SK-N-SH (cell line): ENCODE data around the gene HPN. TPM values are rescaled to one million over a fixed set of nuclear protein-coding genes. Genes with fewer than 3 reads are reported as not detected.

Experiments
- CTCF ChIA-PET: fragments of 300-600, 350-600 bp; formaldehyde crosslinking; extraction: SDS; loops from one replicate; lab custom pipeline; 2021; lab: Yijun Ruan, JAX
- POLR2A ChIA-PET: fragments of 350-600 bp; sonication (Branson Sonifier 250); formaldehyde crosslinking; extraction: SDS; loops from one replicate; lab custom pipeline; 2020; ENCODE audit warnings: antibody characterized with exemption, inconsistent platforms; lab: Yijun Ruan, JAX
- DNase-seq: peaks from one replicate; pipeline ENCODE4 v3.0.0; 2012
- H2AFZ ChIP-seq: fragments of 200-600 bp; sonication (generic); 2 replicates; pipeline ENCODE4 v1.8.1; 2016; ENCODE audit warnings: antibody characterized with exemption, mild to moderate bottlenecking, low read depth
- H3F3A ChIP-seq: fragments of 200-600 bp; sonication (generic); replicated peaks from 2 replicates; pipeline ENCODE3; 2016; ENCODE audit warnings: antibody characterized with exemption, mild to moderate bottlenecking; ENCODE audit not compliant: insufficient read depth
- H3K27ac ChIP-seq, 2 experiments: fragments of 200-500 bp in 1 of 2; fragments of 200-600 bp in 1 of 2; sonication (Bioruptor generic) in 1 of 2; sonication (generic), shearing (Covaris generic) in 1 of 2; 2 replicates each; pipeline versions ENCODE4 v1.5.1 to v1.6.1; 2014 to 2016; ENCODE audit warnings: low read depth in 2 of 2, inconsistent platforms in 1 of 2, low read length in 1 of 2, mild to moderate bottlenecking in 1 of 2, mixed read lengths in 1 of 2
- H3K27me3 ChIP-seq: fragments of 200-600 bp; sonication (generic), shearing (Covaris generic); 2 replicates; pipeline ENCODE4 v1.6.1; 2016; ENCODE audit warnings: mixed run types; ENCODE audit not compliant: insufficient read depth
- H3K36me3 ChIP-seq, 2 experiments: fragments of 200-500 bp in 1 of 2; fragments of 200-600 bp in 1 of 2; sonication (Bioruptor generic) in 1 of 2; sonication (generic) in 1 of 2; replicated peaks in 1 of 2; 2 replicates each; pipeline versions ENCODE3 to v1.5.1; 2014 to 2016; ENCODE audit warnings: low read length in 1 of 2, mild to moderate bottlenecking in 1 of 2; ENCODE audit not compliant: insufficient read depth in 2 of 2, control insufficient read depth in 1 of 2
- H3K4me1 ChIP-seq, 2 experiments: fragments of 200-500 bp in 1 of 2; fragments of 200-600 bp in 1 of 2; sonication (Bioruptor generic) in 1 of 2; sonication (generic), shearing (Covaris generic) in 1 of 2; 2 replicates each; pipeline versions ENCODE4 v1.5.1 to v1.6.1; 2014 to 2016; ENCODE audit warnings: low read depth in 1 of 2, low read length in 1 of 2, mixed run types in 1 of 2; ENCODE audit not compliant: insufficient read depth in 2 of 2, control insufficient read depth in 1 of 2
- H3K4me2 ChIP-seq: fragments of 200-600 bp; sonication (generic), shearing (Covaris generic); 2 replicates; pipeline ENCODE4 v1.6.1; 2017; ENCODE audit warnings: mixed run types
- H3K4me3 ChIP-seq, 2 experiments: fragments of 200-500 bp in 1 of 2; fragments of 200-600 bp in 1 of 2; sonication (Bioruptor generic) in 1 of 2; sonication (generic), shearing (Covaris generic) in 1 of 2; 2 replicates each; pipeline versions ENCODE4 v1.5.1 to v1.8.1; 2014 to 2016; ENCODE audit warnings: low read depth in 2 of 2, inconsistent platforms in 1 of 2, low read length in 1 of 2, mild to moderate bottlenecking in 1 of 2, mixed read lengths in 1 of 2, moderate library complexity in 1 of 2
- H3K79me2 ChIP-seq: fragments of 200-600 bp; sonication (generic); 2 replicates; pipeline ENCODE4 v1.8.1; 2017; ENCODE audit warnings: mild to moderate bottlenecking; ENCODE audit not compliant: insufficient read depth
- H3K9ac ChIP-seq: fragments of 200-600 bp; sonication (generic); 2 replicates; pipeline ENCODE4 v1.6.1; 2017; ENCODE audit warnings: mixed run types
- H3K9me2 ChIP-seq: fragments of 200-600 bp; sonication (generic); 2 replicates; pipeline ENCODE4 v1.6.1; 2017; ENCODE audit warnings: mixed run types
- H3K9me3 ChIP-seq: fragments of 200-600 bp; sonication (generic); 2 replicates; pipeline ENCODE4 v1.6.1; 2017; ENCODE audit warnings: mixed run types, mild to moderate bottlenecking, moderate library complexity
- H4K20me1 ChIP-seq: fragments of 200-600 bp; sonication (generic); 2 replicates; pipeline ENCODE4 v1.6.1; 2017; ENCODE audit warnings: mild to moderate bottlenecking, mixed run types; ENCODE audit not compliant: insufficient read depth
- CHD2 ChIP-seq: fragments of 150-350 bp; IDR thresholded peaks from 2 replicates; pipeline ENCODE4 v1.6.1; 2018; ENCODE audit warnings: low read length; ENCODE audit not compliant: partially characterized antibody
- CTCF ChIP-seq: fragments of 200-600 bp; sonication (generic); IDR thresholded peaks from 2 replicates; pipeline ENCODE4 v1.6.1; 2017; ENCODE audit warnings: antibody characterized with exemption, mild to moderate bottlenecking, moderate library complexity
- ELF1 ChIP-seq: IDR thresholded peaks from 2 replicates; pipeline ENCODE4 v1.4.0; 2012
- FOXJ3 ChIP-seq: sonication (generic); formaldehyde crosslinking; IDR thresholded peaks from 2 replicates; pipeline ENCODE4 v1.5.1; 2020; ENCODE audit warnings: mild to moderate bottlenecking, missing genetic modification reagents
- FOXM1 ChIP-seq: IDR thresholded peaks from 2 replicates; pipeline ENCODE4 v1.4.0; 2012; ENCODE audit warnings: low read depth, mild to moderate bottlenecking
- GABPA ChIP-seq: IDR thresholded peaks from 2 replicates; pipeline ENCODE4 v1.4.0; 2012; ENCODE audit warnings: low read depth, mild to moderate bottlenecking
- GATA2 ChIP-seq: sonication (generic); formaldehyde crosslinking; IDR thresholded peaks from 2 replicates; pipeline ENCODE4 v1.5.0; 2020; ENCODE audit warnings: mild to moderate bottlenecking, missing genetic modification reagents
- JUND ChIP-seq: IDR thresholded peaks from 2 replicates; pipeline ENCODE4 v1.4.0; 2012
- MEF2A ChIP-seq: IDR thresholded peaks from 2 replicates; pipeline ENCODE4 v1.4.0; 2012; ENCODE audit warnings: low read depth, borderline replicate concordance
- MXI1 ChIP-seq: IDR thresholded peaks from 2 replicates; pipeline ENCODE4 v1.6.1; 2012; ENCODE audit warnings: mild to moderate bottlenecking, low read depth, low read length, improper control_type of control experiment
- NRF1 ChIP-seq: IDR thresholded peaks from 2 replicates; pipeline ENCODE4 v1.6.1; 2012; ENCODE audit warnings: low read depth, mild to moderate bottlenecking, low read length
- RAD21 ChIP-seq: IDR thresholded peaks from 2 replicates; pipeline ENCODE4 v1.6.1; 2012; ENCODE audit warnings: mild to moderate bottlenecking, low read length
- RFX5 ChIP-seq: IDR thresholded peaks from 2 replicates; pipeline ENCODE4 v1.6.1; 2012; ENCODE audit warnings: mild to moderate bottlenecking, improper control_type of control experiment, low read length
- RXRA ChIP-seq: IDR thresholded peaks from 2 replicates; pipeline ENCODE4 v1.4.0; 2012; ENCODE audit warnings: low read depth, mild to moderate bottlenecking, borderline replicate concordance
- SIN3A ChIP-seq: IDR thresholded peaks from 2 replicates; pipeline ENCODE4 v1.6.1; 2012; ENCODE audit warnings: low read depth, mild to moderate bottlenecking, low read length, moderate library complexity, borderline replicate concordance
- SMC3 ChIP-seq: IDR thresholded peaks from 2 replicates; pipeline ENCODE4 v1.6.1; 2012; ENCODE audit warnings: low read depth, low read length, improper control_type of control experiment
- TAF1 ChIP-seq: IDR thresholded peaks from 2 replicates; pipeline ENCODE4 v1.6.1; 2012; ENCODE audit warnings: low read depth, mild to moderate bottlenecking, low read length, moderate library complexity, borderline replicate concordance
- TCF12 ChIP-seq: IDR thresholded peaks from 2 replicates; pipeline ENCODE4 v1.4.0; 2012
- USF1 ChIP-seq: IDR thresholded peaks from 2 replicates; pipeline ENCODE4 v1.4.0; 2012; ENCODE audit warnings: low read depth, borderline replicate concordance
- YY1 ChIP-seq: IDR thresholded peaks from 2 replicates; pipeline ENCODE4 v1.4.0; 2012; ENCODE audit warnings: low read depth, mild to moderate bottlenecking
- WGBS: methylation state at CpG from one replicate; pipeline ENCODE4 v1.1.6; 2017; ENCODE audit warnings: low lambda C conversion rate; 5-methylcytosine and 5-hydroxymethylcytosine counted together
- polyA plus RNA-seq, 3 experiments: library from polyadenylated mRNA; depleted of rRNA; stranded (reverse); fragments of >200 nt; gene quantifications; 2 replicates each; pipeline ENCODE4 v1.2.3, GENCODE V29; 2012
- TF ChIP-seq, protein P1 (sequence below): IDR thresholded peaks from 2 replicates; pipeline ENCODE4; 2012
- TF ChIP-seq, protein P2 (sequence below): fragments of 150-350 bp; IDR thresholded peaks from 2 replicates; pipeline ENCODE4 v1.6.1; 2016; ENCODE audit warnings: mild to moderate bottlenecking, low read depth, low read length

The HPN gene
- polyA plus RNA-seq, 1 of the 3 experiments (the other 2 are of a cell fraction): 0.05 TPM

DNA sequence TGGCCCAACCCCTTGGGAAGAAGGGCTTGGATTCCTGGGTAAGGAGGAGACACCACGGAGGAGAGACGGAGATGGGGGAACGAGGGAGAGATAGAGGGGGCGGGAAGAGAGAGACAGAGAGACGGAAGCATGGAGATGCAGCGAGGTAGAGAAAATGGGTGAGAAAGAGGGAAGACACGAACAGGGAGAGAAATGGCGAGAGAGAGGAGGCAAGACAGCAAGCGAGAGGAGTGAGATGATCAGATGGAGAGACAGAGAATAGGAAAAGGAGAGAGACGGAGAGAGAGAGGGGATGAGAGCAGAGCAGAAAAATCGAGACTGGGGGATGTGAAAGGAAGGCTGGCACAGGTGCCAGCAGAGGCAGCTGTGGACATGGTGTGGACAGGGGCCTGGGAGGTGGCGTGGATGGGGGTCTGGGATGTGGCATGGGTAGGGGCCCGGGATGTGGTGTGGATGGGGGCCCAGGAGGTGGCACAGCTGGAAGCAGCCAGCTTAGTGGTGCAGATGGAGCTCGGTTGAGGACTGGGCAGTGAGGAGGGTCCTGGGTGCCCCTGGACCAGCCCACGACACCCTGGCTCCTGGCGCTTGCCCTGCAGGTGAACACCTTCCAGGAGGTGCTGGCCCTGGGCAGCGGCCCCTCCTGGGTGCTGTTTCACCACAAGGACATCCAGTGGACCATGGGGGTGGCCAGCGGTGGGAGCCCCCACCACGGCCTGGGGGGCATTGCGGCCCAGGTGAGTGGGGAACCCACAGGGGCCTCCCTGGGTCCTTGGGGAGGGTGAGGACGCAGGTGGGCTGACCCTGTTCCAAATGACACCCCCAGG is 33.9 kb downstream of the HPN start:
- Histone ChIP-seq H3K9ac (no peak overlapping the region), H2AFZ (no peak overlapping the region), H3K27ac (no peak overlapping the region), H3F3A (no peaks in the 10 kb centered on the region), H3K79me2 (no peaks in the 10 kb centered on the region), H3K4me1 (no peaks in the 10 kb centered on the region), H4K20me1 (no peaks in the 10 kb centered on the region), H3K9me3 (no peaks in the 10 kb centered on the region), H3K4me2 (no peak overlapping the region), H3K27me3 (no peaks in the 10 kb centered on the region), H3K9me2 (no peaks in the 10 kb centered on the region), H3K36me3 (no peaks in the 10 kb centered on the region), H3K4me3 (no peak overlapping the region)
- ChIA-PET CTCF (interaction anchor here (1.0 to 1.9 kb wide), 2 partner anchors 9 to 16 kb away, joined by 3 to 10 read pairs; no protein-coding TSS in a partner anchor), POLR2A (no interaction called here)
- DNase-seq: no peak
- TF ChIP-seq USF1 (no peak), FOXJ3 (CRISPR knock-in tag) (no peak), TAF1 (no peak), MEF2A (no peak), GATA2 (no peak), SMC3 (no peak), CHD2 (no peak), TCF12 (no peak), NRF1 (no peak)
- TF ChIP-seq, protein P1, sequence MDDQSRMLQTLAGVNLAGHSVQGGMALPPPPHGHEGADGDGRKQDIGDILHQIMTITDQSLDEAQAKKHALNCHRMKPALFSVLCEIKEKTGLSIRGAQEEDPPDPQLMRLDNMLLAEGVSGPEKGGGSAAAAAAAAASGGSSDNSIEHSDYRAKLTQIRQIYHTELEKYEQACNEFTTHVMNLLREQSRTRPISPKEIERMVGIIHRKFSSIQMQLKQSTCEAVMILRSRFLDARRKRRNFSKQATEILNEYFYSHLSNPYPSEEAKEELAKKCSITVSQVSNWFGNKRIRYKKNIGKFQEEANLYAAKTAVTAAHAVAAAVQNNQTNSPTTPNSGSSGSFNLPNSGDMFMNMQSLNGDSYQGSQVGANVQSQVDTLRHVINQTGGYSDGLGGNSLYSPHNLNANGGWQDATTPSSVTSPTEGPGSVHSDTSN: no peak
- 56% methylated on average over 17 of the region's 21 CpGs for WGBS

- TF ChIP-seq USF1 (no peak), NRF1 (no peak), JUND (no peak), SMC3 (no peak), SIN3A (no peak), RFX5 (no peak), MEF2A (no peak), TCF12 (no peak), ELF1 (no peak), FOXJ3 (CRISPR knock-in tag) (no peak), FOXM1 (no peak), RAD21 (no peak), GABPA (no peak), CTCF (no peak), RXRA (no peak), YY1 (no peak), MXI1 (no peak), GATA2 (no peak)
- TF ChIP-seq, protein P2, sequence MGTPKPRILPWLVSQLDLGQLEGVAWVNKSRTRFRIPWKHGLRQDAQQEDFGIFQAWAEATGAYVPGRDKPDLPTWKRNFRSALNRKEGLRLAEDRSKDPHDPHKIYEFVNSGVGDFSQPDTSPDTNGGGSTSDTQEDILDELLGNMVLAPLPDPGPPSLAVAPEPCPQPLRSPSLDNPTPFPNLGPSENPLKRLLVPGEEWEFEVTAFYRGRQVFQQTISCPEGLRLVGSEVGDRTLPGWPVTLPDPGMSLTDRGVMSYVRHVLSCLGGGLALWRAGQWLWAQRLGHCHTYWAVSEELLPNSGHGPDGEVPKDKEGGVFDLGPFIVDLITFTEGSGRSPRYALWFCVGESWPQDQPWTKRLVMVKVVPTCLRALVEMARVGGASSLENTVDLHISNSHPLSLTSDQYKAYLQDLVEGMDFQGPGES: no peak
- POLR2A ChIA-PET: no interaction called here
These were observed 34.5 kb downstream of the HPN start for GRCh38 chr19:35076026-35076370.

More at GRCh38 chr19:35076026-35076370, 34.5 kb downstream of the HPN start:
- no peaks in the 10 kb centered on the region for H3K36me3 ChIP-seq
- H3F3A ChIP-seq: no peaks in the 10 kb centered on the region
- no peak for DNase-seq
- H3K4me2 ChIP-seq: no peak overlapping the region
- no peak overlapping the region for H3K9ac ChIP-seq
- H3K27me3 ChIP-seq: no peaks in the 10 kb centered on the region
- H3K4me1 ChIP-seq: no peaks in the 10 kb centered on the region
- no peak overlapping the region for H3K4me3 ChIP-seq
- no peaks in the 10 kb centered on the region for H3K9me2 ChIP-seq
- no peak overlapping the region for H3K27ac ChIP-seq
- no peaks in the 10 kb centered on the region for H3K9me3 ChIP-seq
- CTCF ChIA-PET: interaction anchor here (1.9 kb wide), 1 partner anchor 10 kb away, joined by 10 read pairs; no protein-coding TSS in a partner anchor
- H4K20me1 ChIP-seq: no peaks in the 10 kb centered on the region
- no peak overlapping the region for H2AFZ ChIP-seq
- no peaks in the 10 kb centered on the region for H3K79me2 ChIP-seq
- 52% methylated on average over 3 of the region's 6 CpGs for whole genome bisulfite sequencing
